ENCODE data around the gene XIRP2.

The XIRP2 gene

GRCh38 chr2:167136879-167137596 is 248.8 kb downstream of the XIRP2 start:
- DNase-seq: no peak

- DNase-seq: no peak
Measured at GRCh38 chr2:167140330-167140729, 252.1 kb downstream of the XIRP2 start.

GRCh38 chr2:167140767-167141166 is 252.5 kb downstream of the XIRP2 start:
- DNase-seq: no peak

- no peak for DNase-seq
Measured at GRCh38 chr2:167142554-167142953, 254.3 kb downstream of the XIRP2 start.

GRCh38 chr2:167144179-167144898 is 256.1 kb downstream of the XIRP2 start:
- DNase-seq: no peak

GRCh38 chr2:167147271-167147941 is 259.1 kb downstream of the XIRP2 start:
- no peak for DNase-seq

GRCh38 chr2:167151894-167152293 is 263.6 kb downstream of the XIRP2 start:
- no peak for DNase-seq

- DNase-seq: no peak
Measured at GRCh38 chr2:167157523-167157922, 269.2 kb downstream of the XIRP2 start.

- no peak for DNase-seq
Measured at GRCh38 chr2:167177196-167177595, 288.9 kb downstream of the XIRP2 start.

GRCh38 chr2:167181134-167181533 is 292.9 kb downstream of the XIRP2 start:
- no peak for DNase-seq

- DNase-seq: no peak
Measured at GRCh38 chr2:167181688-167182087, 293.4 kb downstream of the XIRP2 start.

- no peak for DNase-seq
Measured at GRCh38 chr2:167182403-167182802, 294.1 kb downstream of the XIRP2 start.

- DNase-seq: no peak
Measured at GRCh38 chr2:167183931-167184330, 295.7 kb downstream of the XIRP2 start.

GRCh38 chr2:167186465-167186864 is 298.2 kb downstream of the XIRP2 start:
- no peak for DNase-seq

GRCh38 chr2:167187049-167187727 is 298.9 kb downstream of the XIRP2 start:
- no peak for DNase-seq

GRCh38 chr2:167187978-167188967 is 300.0 kb downstream of the XIRP2 start:
- DNase-seq: no peak

GRCh38 chr2:167190053-167190452 is 301.8 kb downstream of the XIRP2 start:
- no peak for DNase-seq

GRCh38 chr2:167191588-167191987 is 303.3 kb downstream of the XIRP2 start:
- DNase-seq: no peak

GRCh38 chr2:167192833-167193232 is 304.6 kb downstream of the XIRP2 start:
- no peak for DNase-seq

GRCh38 chr2:167196461-167197252 is 308.4 kb downstream of the XIRP2 start:
- peak; percentile 69 for DNase-seq

GRCh38 chr2:167198009-167198408 is 309.7 kb downstream of the XIRP2 start:
- DNase-seq: no peak
